K562 (cell line): ENCODE results near the gene FBXO33. TPM values are rescaled to one million over a fixed set of nuclear protein-coding genes. Genes with fewer than 3 reads are reported as not detected.
A peak's percentile ranks its signal among the peaks of the same experiment; 100 is the strongest.

Experiments used
- CREB1 ChIP-seq, 2 experiments: sonication (generic) in 1 of 2; formaldehyde crosslinking in 1 of 2; IDR thresholded peaks; 2 replicates each; pipeline versions ENCODE4 v1.6.1 to v1.8.0; 2012 to 2022; ENCODE audit warnings: inconsistent platforms in 1 of 2, mild to moderate bottlenecking in 1 of 2, missing genetic modification reagents in 1 of 2, moderate library complexity in 1 of 2
- CREM ChIP-seq: IDR thresholded peaks from 2 replicates; pipeline ENCODE4 v1.6.1; 2014; ENCODE audit warnings: antibody characterized with exemption, low read depth
- CSDE1 ChIP-seq, 2 experiments: fragments of 450-650 bp; IDR thresholded peaks; 2 replicates each; pipeline ENCODE4 v1.6.1; 2016; ENCODE audit warnings: mild to moderate bottlenecking in 1 of 2
- DPF2 ChIP-seq: fragments of 450-650 bp; IDR thresholded peaks from 2 replicates; pipeline ENCODE4 v1.6.1; 2016
- ELF1 ChIP-seq: fragments of 200-800 bp; sonication (Bioruptor generic); IDR thresholded peaks from 2 replicates; pipeline ENCODE4 v1.6.1; 2016; ENCODE audit warnings: missing genetic modification characterization, missing compliant biosample characterization
- EP400 ChIP-seq: fragments of 450-650 bp; IDR thresholded peaks from 2 replicates; pipeline ENCODE4 v1.6.1; 2017; ENCODE audit warnings: antibody characterized with exemption, mild to moderate bottlenecking, moderate library complexity
- ETV1 ChIP-seq: fragments of 450-650 bp; conservative IDR thresholded peaks from 2 replicates; pipeline ENCODE4 v1.6.1; 2016; ENCODE audit warnings: missing genetic modification characterization, control low read depth, low read depth, missing compliant biosample characterization
- FOXK2 ChIP-seq, 2 experiments: fragments of 450-650 bp; IDR thresholded peaks in 1 of 2; conservative IDR thresholded peaks in 1 of 2; 2 replicates each; pipeline ENCODE4 v1.6.1; 2016; ENCODE audit warnings: low read depth in 2 of 2, mild to moderate bottlenecking in 1 of 2
- FOXM1 ChIP-seq, 2 experiments: fragments of 450-650 bp in 1 of 2; sonication (generic) in 1 of 2; formaldehyde crosslinking in 1 of 2; IDR thresholded peaks; 2 replicates each; pipeline versions ENCODE4 v1.6.1 to v1.9.0; 2017 to 2022; ENCODE audit warnings: low read depth in 2 of 2, mild to moderate bottlenecking in 2 of 2, missing genetic modification reagents in 1 of 2, moderate library complexity in 1 of 2
- HMGN3 ChIP-seq: IDR thresholded peaks from 2 replicates; pipeline ENCODE4 v1.6.1; 2011; ENCODE audit warnings: borderline replicate concordance, low read depth, mild to moderate bottlenecking, mixed read lengths, low read length; ENCODE audit not compliant: insufficient read length; ENCODE audit errors: extremely low read depth
- KDM4B ChIP-seq, 2 experiments: fragments of 450-650 bp in 1 of 2; sonication (generic) in 1 of 2; IDR thresholded peaks; 2 replicates each; pipeline ENCODE4 v1.6.1; 2016 to 2017; ENCODE audit warnings: borderline replicate concordance in 2 of 2, antibody characterized with exemption in 1 of 2, low read depth in 1 of 2, mild to moderate bottlenecking in 1 of 2
- MAFF ChIP-seq: IDR thresholded peaks from 2 replicates; pipeline ENCODE4 v1.6.1; 2012; ENCODE audit warnings: low read length, improper control_type of control experiment
- POLR2AphosphoS5 ChIP-seq: IDR thresholded peaks from 2 replicates; pipeline ENCODE4 v1.6.1; 2011; ENCODE audit warnings: mild to moderate bottlenecking, low read depth, low read length, moderate library complexity; ENCODE audit not compliant: control insufficient read depth, insufficient read depth
- RNF2 ChIP-seq: sonication (generic); IDR thresholded peaks from 2 replicates; pipeline ENCODE4 v1.6.1; 2016
- TAF9B ChIP-seq: fragments of 450-650 bp; IDR thresholded peaks from 2 replicates; pipeline ENCODE4 v1.6.1; 2018; ENCODE audit warnings: mild to moderate bottlenecking; ENCODE audit not compliant: partially characterized antibody
- YY1 ChIP-seq, 3 experiments: IDR thresholded peaks; 2 replicates each; pipeline ENCODE4 v1.6.1; 2011; ENCODE audit warnings: low read length in 2 of 3, mild to moderate bottlenecking in 2 of 3, moderate library complexity in 2 of 3, borderline replicate concordance in 1 of 3, control low read depth in 1 of 3, low read depth in 1 of 3; ENCODE audit not compliant: insufficient read depth in 3 of 3, insufficient replicate concordance in 2 of 3, control insufficient read depth in 1 of 3, insufficient read length in 1 of 3; ENCODE audit errors: extremely low read depth in 1 of 3
- ZBTB1 ChIP-seq: sonication (generic); formaldehyde crosslinking; IDR thresholded peaks from 2 replicates; pipeline ENCODE4 v1.8.1; 2023; ENCODE audit warnings: missing genetic modification reagents, low read depth, mild to moderate bottlenecking, borderline replicate concordance
- ZNF12 ChIP-seq: sonication (generic); formaldehyde crosslinking; IDR thresholded peaks from 2 replicates; pipeline ENCODE4 v1.4.0; 2020; ENCODE audit warnings: mild to moderate bottlenecking, missing genetic modification reagents
- ZNF699 ChIP-seq: fragments of 250-450 bp; sonication (Bioruptor Pico); IDR thresholded peaks from 2 replicates; pipeline ENCODE4 v1.8.0; 2021; ENCODE audit warnings: mild to moderate bottlenecking, moderate library complexity; ENCODE audit not compliant: insufficient replicate concordance
- polyA plus RNA-seq, 8 experiments: library from polyadenylated mRNA; depleted of rRNA in 4 of 8; stranded (reverse) in 5 of 8; unstranded in 3 of 8; fragments of >200 nt; fragmentation: Nextera tagmentation in 2 of 8; fragmentation: Illumina TruSeq in 1 of 8; extraction: Ambion mirVana in 2 of 8; extraction: Trizol in 1 of 8; gene quantifications; 2 replicates each; pipeline versions ENCODE4 v1.2.1 to v1.2.3, GENCODE V29; 2011 to 2014; ENCODE audit warnings: inconsistent platforms in 1 of 8, missing spikeins in 1 of 8
- total RNA-seq, 7 experiments: library from RNA; depleted of rRNA in 6 of 7; stranded (reverse); fragments of >200 nt in 6 of 7; fragmentation: Illumina TruSeq in 2 of 7; extraction: Trizol in 2 of 7; gene quantifications; 2 replicates each; pipeline versions ENCODE4 v1.2.1 to v1.2.3, GENCODE V29; 2011 to 2021; ENCODE audit warnings: low replicate concordance in 1 of 7
- TF ChIP-seq, protein P1 (sequence below), 2 experiments: fragments of 200-800 bp in 1 of 2; sonication (Bioruptor generic) in 1 of 2; sonication (generic) in 1 of 2; formaldehyde crosslinking in 1 of 2; IDR thresholded peaks in 1 of 2; conservative IDR thresholded peaks in 1 of 2; 2 replicates each; pipeline versions ENCODE4 v1.5.0 to v1.6.1; 2016 to 2020; ENCODE audit warnings: missing compliant biosample characterization in 1 of 2, missing genetic modification characterization in 1 of 2, missing genetic modification reagents in 1 of 2
- TF ChIP-seq, protein P2 (sequence below): fragments of 450-650 bp; formaldehyde crosslinking; IDR thresholded peaks from 2 replicates; pipeline ENCODE4 v1.4.0; 2020; ENCODE audit warnings: mild to moderate bottlenecking
- TF ChIP-seq, protein P3 (sequence below): sonication (generic); formaldehyde crosslinking; IDR thresholded peaks from 2 replicates; pipeline ENCODE4 v1.5.0; 2020; ENCODE audit warnings: missing genetic modification reagents

FBXO33 gene
- total and polyA plus RNA-seq, 9 of the 15 experiments (the other 6 are each of a cell fraction or from before 2014, with no cell fraction given): 1.6 to 7.5 (median 5.0) TPM

DNA sequence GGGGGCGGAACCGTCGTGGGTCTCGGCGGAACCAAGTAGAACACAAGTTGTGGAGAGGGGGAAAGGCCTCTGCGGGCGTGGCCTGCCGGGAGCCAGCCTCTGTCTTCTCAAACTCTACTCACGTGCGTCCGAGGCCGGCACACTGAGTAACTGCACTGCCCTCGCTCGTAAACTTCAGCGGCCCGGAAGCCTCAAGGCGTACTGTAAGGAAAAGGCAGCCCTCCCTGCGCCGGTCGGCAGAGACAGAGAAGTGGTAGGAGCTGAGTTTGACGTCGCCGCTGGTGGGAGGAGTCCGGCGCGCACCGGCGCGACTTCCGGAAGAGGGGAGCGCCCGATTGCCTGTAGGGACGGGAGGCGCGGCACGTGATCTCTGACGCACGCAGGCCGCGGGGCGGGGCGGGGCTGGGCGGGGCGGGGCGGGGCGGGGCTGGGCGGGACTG is at the start of gene FBXO33 (continued):
- TF ChIP-seq ZBTB1 (CRISPR knock-in tag) (no peak), CSDE1 (IDR thresholded peaks at IDR 0.05) (no peak), FOXK2 (conservative IDR thresholded peaks at IDR 0.05 in 1 of 2, IDR thresholded peaks at IDR 0.05 in 1 of 2; ENCODE audit: low read depth in 2 of 2) (peak; percentile 58 to 99; a peak in 3 of 4 replicates), DPF2 (no peak), EP400 (peak; percentile 54), HMGN3 (no peak), MAFF (peak; percentile 25; the same call in 1 of the 2 replicates), FOXM1 (IDR thresholded peaks at IDR 0.05; ENCODE audit: low read depth) (peak; percentile 82), FOXM1 (CRISPR knock-in tag; IDR thresholded peaks at IDR 0.05; ENCODE audit: low read depth) (no peak), ELF1 (tag) (peak; percentile 86), ETV1 (tag) (peak; percentile 64), ZNF12 (no peak), POLR2AphosphoS5 (0 out of 2 replicates have a peak, but pooled peaks have one; percentile 5), KDM4B (IDR thresholded peaks at IDR 0.05; ENCODE audit: borderline replicate concordance in 2 of 2, low read depth in 1 of 2) (peak in 1 of 2 experiments; percentile 51; a peak in 1 of 4 replicates), YY1 (IDR thresholded peaks at IDR 0.05; ENCODE audit: borderline replicate concordance in 1 of 3, control insufficient read depth in 1 of 3, extremely low read depth in 1 of 3, insufficient read depth in 3 of 3, insufficient read length in 1 of 3, insufficient replicate concordance in 2 of 3, low read depth in 1 of 3, low read length in 2 of 3) (no peak), CREM (peak; percentile 85), CREB1 (IDR thresholded peaks at IDR 0.05) (peak; percentile 82), CREB1 (CRISPR knock-in tag; IDR thresholded peaks at IDR 0.05) (peak; percentile 86), TAF9B (peak; percentile 52), RNF2 (0 out of 2 replicates have a peak, but pooled peaks have one; percentile 17), ZNF699 (no peak)
- TF ChIP-seq, protein P1, sequence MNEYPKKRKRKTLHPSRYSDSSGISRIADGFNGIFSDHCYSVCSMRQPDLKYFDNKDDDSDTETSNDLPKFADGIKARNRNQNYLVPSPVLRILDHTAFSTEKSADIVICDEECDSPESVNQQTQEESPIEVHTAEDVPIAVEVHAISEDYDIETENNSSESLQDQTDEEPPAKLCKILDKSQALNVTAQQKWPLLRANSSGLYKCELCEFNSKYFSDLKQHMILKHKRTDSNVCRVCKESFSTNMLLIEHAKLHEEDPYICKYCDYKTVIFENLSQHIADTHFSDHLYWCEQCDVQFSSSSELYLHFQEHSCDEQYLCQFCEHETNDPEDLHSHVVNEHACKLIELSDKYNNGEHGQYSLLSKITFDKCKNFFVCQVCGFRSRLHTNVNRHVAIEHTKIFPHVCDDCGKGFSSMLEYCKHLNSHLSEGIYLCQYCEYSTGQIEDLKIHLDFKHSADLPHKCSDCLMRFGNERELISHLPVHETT (CRISPR knock-in tag; conservative IDR thresholded peaks at IDR 0.05 in 1 of 2, IDR thresholded peaks at IDR 0.05 in 1 of 2): peak in 1 of 2 experiments; percentile 80; a peak in 1 of 4 replicates
- TF ChIP-seq, protein P2, sequence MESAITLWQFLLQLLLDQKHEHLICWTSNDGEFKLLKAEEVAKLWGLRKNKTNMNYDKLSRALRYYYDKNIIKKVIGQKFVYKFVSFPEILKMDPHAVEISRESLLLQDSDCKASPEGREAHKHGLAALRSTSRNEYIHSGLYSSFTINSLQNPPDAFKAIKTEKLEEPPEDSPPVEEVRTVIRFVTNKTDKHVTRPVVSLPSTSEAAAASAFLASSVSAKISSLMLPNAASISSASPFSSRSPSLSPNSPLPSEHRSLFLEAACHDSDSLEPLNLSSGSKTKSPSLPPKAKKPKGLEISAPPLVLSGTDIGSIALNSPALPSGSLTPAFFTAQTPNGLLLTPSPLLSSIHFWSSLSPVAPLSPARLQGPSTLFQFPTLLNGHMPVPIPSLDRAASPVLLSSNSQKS: no peak
- TF ChIP-seq, protein P3, sequence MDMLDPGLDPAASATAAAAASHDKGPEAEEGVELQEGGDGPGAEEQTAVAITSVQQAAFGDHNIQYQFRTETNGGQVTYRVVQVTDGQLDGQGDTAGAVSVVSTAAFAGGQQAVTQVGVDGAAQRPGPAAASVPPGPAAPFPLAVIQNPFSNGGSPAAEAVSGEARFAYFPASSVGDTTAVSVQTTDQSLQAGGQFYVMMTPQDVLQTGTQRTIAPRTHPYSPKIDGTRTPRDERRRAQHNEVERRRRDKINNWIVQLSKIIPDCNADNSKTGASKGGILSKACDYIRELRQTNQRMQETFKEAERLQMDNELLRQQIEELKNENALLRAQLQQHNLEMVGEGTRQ (CRISPR knock-in tag): peak; percentile 93
